Activated T-cell treated with anti-CD3 and anti-CD28 coated beads, Interleukin-2, amount 50 U/mL, for 24 hours (primary cell): Measurements from ENCODE around the gene ACOT13.
"Not testable (repeated sequence)": the region's sequence is repeated elsewhere in the genome, so short reads cannot be mapped to it uniquely, and the experiment has no call there.

Experiments used
- DNase-seq: peaks from one replicate; pipeline ENCODE4 v3.0.0-alpha.2; 2020
- H3K27ac Mint-ChIP-seq: 2 replicates; pipeline ENCODE4 v1.8.0; 2020; ENCODE audit warnings: mild to moderate bottlenecking, mixed read lengths
- H3K27me3 Mint-ChIP-seq: 2 replicates; pipeline ENCODE4 v1.8.0; 2020; ENCODE audit warnings: mixed read lengths
- H3K36me3 Mint-ChIP-seq: 2 replicates; pipeline ENCODE4 v1.8.0; 2020; ENCODE audit warnings: low read depth, mixed read lengths
- H3K4me1 Mint-ChIP-seq: 2 replicates; pipeline ENCODE4 v1.8.0; 2020; ENCODE audit warnings: low read depth, mixed read lengths
- H3K4me3 Mint-ChIP-seq: 2 replicates; pipeline ENCODE4 v1.8.0; 2020; ENCODE audit warnings: mild to moderate bottlenecking, moderate library complexity, mixed read lengths
- H3K9me3 Mint-ChIP-seq: 2 replicates; pipeline ENCODE4 v1.8.0; 2020; ENCODE audit warnings: mixed read lengths

Gene ACOT13

GRCh38 chr6:24692848-24693592 lies 26.1 kb downstream of the ACOT13 start:
- peaks cover 38% of the 10 kb centered on the region for H3K4me1 Mint-ChIP-seq
- peak overlapping the region; percentile 10 for H3K27ac Mint-ChIP-seq
- H3K27me3 Mint-ChIP-seq = no peaks in the 10 kb centered on the region
- H3K36me3 Mint-ChIP-seq = peaks cover 6% of the 10 kb centered on the region
- no peak for DNase-seq
- H3K9me3 Mint-ChIP-seq = no peaks in the 10 kb centered on the region
- H3K4me3 Mint-ChIP-seq = no peak overlapping the region

- peaks cover 12% of the 10 kb centered on the region for H3K36me3 Mint-ChIP-seq
- H3K27ac Mint-ChIP-seq = peak overlapping the region; percentile 15
- no peak overlapping the region for H3K4me3 Mint-ChIP-seq
- no peaks in the 10 kb centered on the region for H3K9me3 Mint-ChIP-seq
- H3K4me1 Mint-ChIP-seq = peaks cover 41% of the 10 kb centered on the region
- H3K27me3 Mint-ChIP-seq = no peaks in the 10 kb centered on the region
- DNase-seq = no peak
These were observed 27.3 kb downstream of the ACOT13 start for GRCh38 chr6:24694198-24694597.

- Mint-ChIP-seq H3K4me1 (peaks cover 51% of the 10 kb centered on the region), H3K36me3 (peaks cover 25% of the 10 kb centered on the region), H3K27ac (peak overlapping the region; percentile 79)
- H3K9me3 Mint-ChIP-seq, H3K27me3 Mint-ChIP-seq, H3K4me3 Mint-ChIP-seq: not testable (repeated sequence)
- peak; percentile 61 for DNase-seq
These were observed 28.8 kb downstream of the ACOT13 start for GRCh38 chr6:24695635-24696034.

- Mint-ChIP-seq H3K9me3 (no peaks in the 10 kb centered on the region), H3K27me3 (no peaks in the 10 kb centered on the region), H3K4me1 (peaks cover 52% of the 10 kb centered on the region), H3K4me3 (no peak overlapping the region), H3K27ac (peak overlapping the region; percentile 70), H3K36me3 (peaks cover 29% of the 10 kb centered on the region)
- no peak for DNase-seq
These were observed 29.2 kb downstream of the ACOT13 start for GRCh38 chr6:24696097-24696496.

- Mint-ChIP-seq H3K27me3 (no peaks in the 10 kb centered on the region), H3K9me3 (no peaks in the 10 kb centered on the region), H3K4me1 (peaks cover 62% of the 10 kb centered on the region), H3K4me3 (peak overlapping the region; percentile 8), H3K36me3 (peaks cover 65% of the 10 kb centered on the region), H3K27ac (peak overlapping the region; percentile 80)
- DNase-seq = no peak
These were observed 32.9 kb downstream of the ACOT13 start for GRCh38 chr6:24699521-24700359.

- Mint-ChIP-seq H3K4me1 (peaks cover 68% of the 10 kb centered on the region), H3K27ac (peak overlapping the region; percentile 86), H3K9me3 (no peaks in the 10 kb centered on the region), H3K36me3 (peaks cover 94% of the 10 kb centered on the region), H3K27me3 (no peaks in the 10 kb centered on the region), H3K4me3 (no peak overlapping the region)
- no peak for DNase-seq
These were observed 35.9 kb downstream of the ACOT13 start for GRCh38 chr6:24702720-24703282.

GRCh38 chr6:24704468-24704867 lies 37.6 kb downstream of the ACOT13 start:
- peak overlapping the region; percentile 86 for H3K27ac Mint-ChIP-seq
- no peak for DNase-seq
- peaks cover 98% of the 10 kb centered on the region for H3K36me3 Mint-ChIP-seq
- H3K4me3 Mint-ChIP-seq = no peak overlapping the region
- no peaks in the 10 kb centered on the region for H3K9me3 Mint-ChIP-seq
- no peaks in the 10 kb centered on the region for H3K27me3 Mint-ChIP-seq
- H3K4me1 Mint-ChIP-seq = peaks cover 67% of the 10 kb centered on the region

- DNase-seq = no peak
- peaks cover 58% of the 10 kb centered on the region for H3K4me1 Mint-ChIP-seq
- H3K4me3 Mint-ChIP-seq = no peak overlapping the region
- H3K27me3 Mint-ChIP-seq = no peaks in the 10 kb centered on the region
- peaks cover 97% of the 10 kb centered on the region for H3K36me3 Mint-ChIP-seq
- no peaks in the 10 kb centered on the region for H3K9me3 Mint-ChIP-seq
- peak overlapping the region; percentile 81 for H3K27ac Mint-ChIP-seq
These were observed 41.7 kb downstream of the ACOT13 start for GRCh38 chr6:24708612-24709011.

GRCh38 chr6:24709014-24709711 lies 42.3 kb downstream of the ACOT13 start:
- no peaks in the 10 kb centered on the region for H3K9me3 Mint-ChIP-seq
- H3K27me3 Mint-ChIP-seq = no peaks in the 10 kb centered on the region
- peaks cover 58% of the 10 kb centered on the region for H3K4me1 Mint-ChIP-seq
- H3K4me3 Mint-ChIP-seq = no peak overlapping the region
- H3K27ac Mint-ChIP-seq = peak overlapping the region; percentile 81
- DNase-seq = no peak
- peaks cover 97% of the 10 kb centered on the region for H3K36me3 Mint-ChIP-seq

- Mint-ChIP-seq H3K36me3 (peaks cover 97% of the 10 kb centered on the region), H3K4me3 (no peak overlapping the region), H3K9me3 (no peaks in the 10 kb centered on the region), H3K27me3 (no peaks in the 10 kb centered on the region), H3K4me1 (peaks cover 61% of the 10 kb centered on the region), H3K27ac (peak overlapping the region; percentile 81)
- no peak for DNase-seq
These were observed 43.8 kb downstream of the ACOT13 start for GRCh38 chr6:24710519-24711303.

- not testable (repeated sequence) for H3K27me3 Mint-ChIP-seq, H3K9me3 Mint-ChIP-seq, DNase-seq
- H3K4me1 Mint-ChIP-seq = peaks cover 60% of the 10 kb centered on the region
- peak overlapping the region; percentile 98 for H3K4me3 Mint-ChIP-seq
- H3K36me3 Mint-ChIP-seq = peaks cover 93% of the 10 kb centered on the region
- H3K27ac Mint-ChIP-seq = peak overlapping the region; percentile 98
These were observed 49.8 kb downstream of the ACOT13 start for GRCh38 chr6:24716602-24717148.

GRCh38 chr6:24718449-24719124 lies 51.7 kb downstream of the ACOT13 start:
- H3K27me3 Mint-ChIP-seq = no peaks in the 10 kb centered on the region
- peaks cover 55% of the 10 kb centered on the region for H3K4me1 Mint-ChIP-seq
- H3K27ac Mint-ChIP-seq = peak overlapping the region; percentile 98
- H3K36me3 Mint-ChIP-seq = peaks cover 77% of the 10 kb centered on the region
- H3K4me3 Mint-ChIP-seq = peak overlapping the region; percentile 98
- H3K9me3 Mint-ChIP-seq = no peaks in the 10 kb centered on the region
- DNase-seq = no peak
